ENCODE results near the gene PYGM. TPM values are rescaled to one million over a fixed set of nuclear protein-coding genes. Genes with fewer than 3 reads are reported as not detected.

Gene PYGM
- total RNA-seq, 4 donors from 2014 or later = 0.11 to 2.0 (median 0.44) TPM

DNA sequence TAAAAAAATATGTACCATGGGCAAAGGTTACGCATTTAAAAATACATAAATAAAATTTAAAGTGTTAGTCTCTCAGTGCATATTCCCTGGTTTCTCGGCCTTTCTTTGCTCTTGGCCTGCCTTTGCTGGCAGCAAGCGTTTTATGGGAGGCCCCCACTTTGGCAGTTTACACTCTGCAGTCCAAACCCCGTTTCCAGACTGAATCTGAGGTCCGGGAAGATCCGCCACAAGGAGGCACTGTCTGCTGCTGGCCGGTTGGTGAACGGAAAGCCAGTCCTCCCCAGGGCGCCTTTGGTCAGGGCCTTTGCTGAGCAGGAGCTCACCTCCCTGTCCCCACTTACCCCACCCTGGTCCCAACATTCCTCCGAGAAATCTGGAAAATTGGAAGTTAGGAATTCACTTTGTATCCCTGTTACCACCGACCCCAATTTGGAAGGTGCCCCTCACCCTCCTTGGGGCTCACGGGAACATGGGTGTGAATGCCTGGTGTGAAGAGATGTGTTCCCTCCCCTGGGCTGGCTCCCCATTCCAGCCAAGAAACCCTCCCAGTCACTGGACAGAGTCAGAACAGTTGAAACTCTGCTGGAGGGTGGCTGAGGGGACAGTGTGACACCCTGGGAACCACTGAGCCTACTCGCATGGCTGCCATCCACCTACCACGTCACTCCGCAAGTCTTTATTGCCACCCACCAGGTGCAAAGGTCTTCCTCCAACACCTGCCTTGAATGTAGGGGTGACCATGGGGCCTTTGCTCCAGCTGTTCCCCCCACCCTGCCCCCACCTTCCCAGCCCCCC is 27.9 kb upstream of the PYGM start:
- intact Hi-C loops (cut with DNase I; ENCODE audit: low total_unique reads) = no loop called here
- DNase-seq (ENCODE audit: low spot score in 2 of 2) = peak in 1 of 2 donors; percentile 91
- TF ChIP-seq, protein P1, sequence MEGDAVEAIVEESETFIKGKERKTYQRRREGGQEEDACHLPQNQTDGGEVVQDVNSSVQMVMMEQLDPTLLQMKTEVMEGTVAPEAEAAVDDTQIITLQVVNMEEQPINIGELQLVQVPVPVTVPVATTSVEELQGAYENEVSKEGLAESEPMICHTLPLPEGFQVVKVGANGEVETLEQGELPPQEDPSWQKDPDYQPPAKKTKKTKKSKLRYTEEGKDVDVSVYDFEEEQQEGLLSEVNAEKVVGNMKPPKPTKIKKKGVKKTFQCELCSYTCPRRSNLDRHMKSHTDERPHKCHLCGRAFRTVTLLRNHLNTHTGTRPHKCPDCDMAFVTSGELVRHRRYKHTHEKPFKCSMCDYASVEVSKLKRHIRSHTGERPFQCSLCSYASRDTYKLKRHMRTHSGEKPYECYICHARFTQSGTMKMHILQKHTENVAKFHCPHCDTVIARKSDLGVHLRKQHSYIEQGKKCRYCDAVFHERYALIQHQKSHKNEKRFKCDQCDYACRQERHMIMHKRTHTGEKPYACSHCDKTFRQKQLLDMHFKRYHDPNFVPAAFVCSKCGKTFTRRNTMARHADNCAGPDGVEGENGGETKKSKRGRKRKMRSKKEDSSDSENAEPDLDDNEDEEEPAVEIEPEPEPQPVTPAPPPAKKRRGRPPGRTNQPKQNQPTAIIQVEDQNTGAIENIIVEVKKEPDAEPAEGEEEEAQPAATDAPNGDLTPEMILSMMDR (IDR thresholded peaks at IDR 0.05) = no peak
- no peak for TF ChIP-seq POLR2A (IDR thresholded peaks at IDR 0.05)
- no peak overlapping the region for H3K4me3 ChIP-seq (ENCODE audit: low read depth, poor library complexity, severe bottlenecking)
- WGBS, 2 donors = 37 to 46% methylated on average over 13 to 15 of the region's 15 CpGs

GRCh38 chr11:64786308-64786707 is 26.5 kb upstream of the PYGM start:
- intact Hi-C loops (cut with DNase I; ENCODE audit: low total_unique reads) = no loop called here
- 90 to 93% methylated on average over 10 of the region's 10 CpGs for WGBS, 2 donors
- no peak overlapping the region for H3K4me3 ChIP-seq (ENCODE audit: low read depth, poor library complexity, severe bottlenecking)
- peak in 1 of 2 donors; percentile 76 for DNase-seq (ENCODE audit: low spot score in 2 of 2)
- no peak for TF ChIP-seq POLR2A (IDR thresholded peaks at IDR 0.05)
- TF ChIP-seq, protein P1 (IDR thresholded peaks at IDR 0.05) = no peak

DNA sequence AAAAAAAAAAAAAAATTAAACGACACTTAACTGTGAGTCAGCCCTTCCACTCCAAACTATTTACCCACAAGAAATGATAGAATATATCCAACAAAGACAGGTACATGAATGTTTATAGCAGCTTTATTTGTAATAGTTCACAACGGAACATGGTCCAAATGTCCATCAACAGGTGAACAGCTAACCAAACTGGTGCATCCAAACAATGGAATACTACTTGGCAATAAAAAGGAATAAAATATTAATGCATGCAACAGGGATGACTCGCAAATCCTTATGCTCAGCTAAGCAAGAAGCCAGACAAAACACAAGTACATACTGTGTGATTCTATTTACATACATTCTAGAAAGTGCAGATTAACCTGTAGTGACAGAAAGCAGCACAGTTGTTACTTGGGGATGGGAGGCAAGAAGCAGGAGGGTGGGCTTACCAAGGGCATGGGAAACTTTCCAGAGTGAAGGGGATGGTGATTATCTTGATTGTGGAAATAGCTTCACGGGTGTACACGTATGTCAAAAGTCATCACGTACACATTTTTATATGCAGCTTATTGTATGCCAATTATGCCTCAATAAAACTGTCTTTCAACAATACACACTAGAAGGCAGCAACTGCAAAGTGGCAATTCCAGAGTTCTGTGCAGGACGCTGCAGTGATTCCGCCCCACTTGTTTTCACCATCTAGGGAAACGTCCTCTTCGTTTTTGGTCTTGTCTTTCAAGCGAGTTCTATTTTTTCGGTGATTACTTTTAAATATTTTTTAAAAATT is 25.2 kb upstream of the PYGM start:
- TF ChIP-seq, protein P1 (IDR thresholded peaks at IDR 0.05) = no peak
- no peak for TF ChIP-seq POLR2A (IDR thresholded peaks at IDR 0.05)
- no peak for DNase-seq (ENCODE audit: low spot score in 2 of 2)
- WGBS, 2 donors = 85% methylated on average over 12 of the region's 12 CpGs
- intact Hi-C loops (cut with DNase I; ENCODE audit: low total_unique reads) = no loop called here
- no peak overlapping the region for H3K4me3 ChIP-seq (ENCODE audit: low read depth, poor library complexity, severe bottlenecking)

DNA sequence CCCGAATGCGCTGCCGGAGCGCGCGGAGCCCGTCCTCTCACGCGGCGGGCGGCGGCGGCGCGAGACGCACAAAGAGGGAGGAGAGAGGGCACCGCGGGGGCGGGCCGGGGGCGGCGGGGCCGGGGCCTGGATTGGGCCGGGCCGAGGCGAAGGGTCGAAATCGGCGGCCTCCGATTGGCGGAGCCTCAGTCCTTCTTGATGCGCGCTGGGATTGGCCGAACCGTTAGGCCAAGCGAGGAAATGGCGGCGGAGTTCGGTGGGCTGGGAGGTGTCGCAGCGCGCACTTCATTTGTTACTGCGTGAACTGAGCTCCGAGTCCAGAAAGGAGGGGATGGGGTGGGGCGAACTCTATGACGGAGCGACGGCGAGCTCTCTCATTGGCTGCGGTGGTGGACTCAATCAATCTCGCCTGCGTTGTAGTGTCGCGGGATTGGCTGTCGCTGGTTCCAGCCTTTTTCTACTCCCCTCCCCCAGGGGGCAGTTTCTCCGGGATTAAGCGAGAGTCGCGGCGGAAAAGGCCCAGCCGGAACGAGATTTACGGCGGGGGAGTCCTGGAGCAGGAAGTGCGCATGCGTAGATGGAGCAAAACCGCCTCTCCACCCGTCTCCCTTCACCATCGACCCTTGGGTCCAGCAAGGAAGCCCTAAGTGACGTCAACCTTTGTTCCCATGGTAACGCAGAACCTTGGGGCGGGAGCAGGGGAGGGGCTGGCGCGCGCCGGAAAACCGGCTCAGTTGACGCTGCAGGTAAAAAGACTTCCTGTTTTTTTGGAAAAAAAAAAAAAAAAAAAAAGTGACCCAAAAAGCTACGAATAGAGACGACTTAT is 18.9 kb upstream of the PYGM start, which contains the start of gene SF1:
Gene SF1, minus strand, starts transcription at position 70 of the 826 bp plus-strand sequence. CDS start 150 bp downstream, outside the sequence.
- 0 to 1% methylated on average over 52 to 58 of the region's 80 CpGs for WGBS, 2 donors
- intact Hi-C loops (cut with DNase I; ENCODE audit: low total_unique reads) = no loop called here
- DNase-seq (ENCODE audit: low spot score in 2 of 2) = peak; percentile 100
- TF ChIP-seq, protein P1 (IDR thresholded peaks at IDR 0.05) = no peak
- TF ChIP-seq POLR2A (IDR thresholded peaks at IDR 0.05) = peak in 1 of 2 donors; percentile 60
- H3K4me3 ChIP-seq (ENCODE audit: low read depth, poor library complexity, severe bottlenecking) = peak within 1 kb of the TSS; percentile 88

- DNase-seq (ENCODE audit: low spot score in 2 of 2) = no peak
- TF ChIP-seq POLR2A (IDR thresholded peaks at IDR 0.05) = no peak
- TF ChIP-seq, protein P1 (IDR thresholded peaks at IDR 0.05) = no peak
- intact Hi-C loops (cut with DNase I; ENCODE audit: low total_unique reads) = no loop called here
- peak overlapping the region; percentile 88 for H3K4me3 ChIP-seq (ENCODE audit: low read depth, poor library complexity, severe bottlenecking)
- WGBS, 2 donors = no CpG with 5 or more reads among the region's 28 CpGs
Measured at GRCh38 chr11:64778223-64778472, 18.4 kb upstream of the PYGM start.

Measured in lower leg skin (tissue), 4 donors.